GM12864 (cell line): ENCODE results near the gene CYB5RL.

Experiments used
- DNase-seq: peaks from one replicate; pipeline ENCODE4 v3.0.0-alpha.2; 2011; ENCODE audit warnings: low read depth
- H3K4me3 ChIP-seq: 2 replicates; pipeline ENCODE4 v1.5.1; 2011; ENCODE audit warnings: mild to moderate bottlenecking, low read depth, low read length, control low read depth
- CTCF ChIP-seq: IDR thresholded peaks from 2 replicates; pipeline ENCODE4 v1.5.1; 2011; ENCODE audit warnings: low read depth, mild to moderate bottlenecking, moderate library complexity, low read length, control low read depth, inconsistent platforms; ENCODE audit errors: missing control alignments

CYB5RL gene

GRCh38 chr1:54174106-54174505 is 25.7 kb downstream of the CYB5RL start:
- no peak for DNase-seq
- H3K4me3 ChIP-seq = no peak overlapping the region
- no peak for TF ChIP-seq CTCF

- DNase-seq = no peak
- H3K4me3 ChIP-seq = no peak overlapping the region
- no peak for TF ChIP-seq CTCF
Measured at GRCh38 chr1:54173681-54174080, 26.1 kb downstream of the CYB5RL start.

GRCh38 chr1:54172614-54173599 is 26.9 kb downstream of the CYB5RL start:
- no peak for TF ChIP-seq CTCF
- DNase-seq = no peak
- no peak overlapping the region for H3K4me3 ChIP-seq

GRCh38 chr1:54171606-54172005 is 28.2 kb downstream of the CYB5RL start:
- no peak overlapping the region for H3K4me3 ChIP-seq
- DNase-seq = no peak
- no peak for TF ChIP-seq CTCF

- no peak overlapping the region for H3K4me3 ChIP-seq
- TF ChIP-seq CTCF = no peak
- DNase-seq = no peak
Measured at GRCh38 chr1:54171016-54171415, 28.8 kb downstream of the CYB5RL start.

- no peak for TF ChIP-seq CTCF
- no peak overlapping the region for H3K4me3 ChIP-seq
- no peak for DNase-seq
Measured at GRCh38 chr1:54169068-54169467, 30.8 kb downstream of the CYB5RL start.
